Suprapubic skin (tissue), 4 donors: Measurements from ENCODE around the gene RBMS3. TPM values are rescaled to one million over a fixed set of nuclear protein-coding genes. Genes with fewer than 3 reads are reported as not detected.

Experiments used
- DNase-seq, 2 donors: peaks; one replicate each; pipeline ENCODE4 v3.0.0-alpha.2; 2019; ENCODE audit warnings: low spot score in 2 of 2
- H3K27ac ChIP-seq: fragments of 200-600 bp; sonication (generic); one replicate; pipeline ENCODE4 v1.5.1; 2019
- H3K27me3 ChIP-seq: fragments of 200-600 bp; sonication (generic); one replicate; pipeline ENCODE4 v1.5.1; 2019
- H3K36me3 ChIP-seq: fragments of 200-600 bp; sonication (generic); one replicate; pipeline ENCODE4 v1.5.1; 2019
- H3K4me1 ChIP-seq: fragments of 200-600 bp; sonication (generic); one replicate; pipeline ENCODE4 v1.5.1; 2019
- H3K4me3 ChIP-seq: fragments of 200-600 bp; sonication (generic); one replicate; pipeline ENCODE4 v1.5.1; 2019; ENCODE audit warnings: mild to moderate bottlenecking
- H3K9me3 ChIP-seq: fragments of 200-600 bp; sonication (generic); one replicate; pipeline ENCODE4 v1.5.1; 2019
- EP300 ChIP-seq: sonication (generic); formaldehyde crosslinking; IDR thresholded peaks from one replicate; pipeline ENCODE4 v1.6.1; 2017; ENCODE audit warnings: antibody characterized with exemption
- POLR2A ChIP-seq, 2 donors: fragments of 450-650 bp; IDR thresholded peaks; one replicate each; pipeline ENCODE4 v1.6.1; 2017; ENCODE audit warnings: antibody characterized with exemption in 2 of 2, mild to moderate bottlenecking in 2 of 2, moderate library complexity in 2 of 2
- POLR2AphosphoS5 ChIP-seq, 3 donors: sonication (generic); formaldehyde crosslinking; IDR thresholded peaks; one replicate each; pipeline ENCODE4 v1.6.1; 2017; ENCODE audit warnings: antibody characterized with exemption in 3 of 3
- WGBS: methylation state at CpG from one replicate; pipeline ENCODE4 v1.1.5; 2018; 5-methylcytosine and 5-hydroxymethylcytosine counted together
- total RNA-seq, 4 donors: library from RNA; depleted of rRNA; stranded (reverse); fragments of >200 nt; gene quantifications; one replicate each; pipeline ENCODE4 v1.1.0, GENCODE V29; 2016
- TF ChIP-seq, protein P1 (sequence below), 2 donors: fragments of 200-600 bp in 1 of 2; fragments of 450-650 bp in 1 of 2; sonication (generic) in 1 of 2; IDR thresholded peaks; one replicate each; pipeline ENCODE4 v1.5.1; 2016 to 2019; ENCODE audit warnings: antibody characterized with exemption in 2 of 2, mild to moderate bottlenecking in 1 of 2, moderate library complexity in 1 of 2

The RBMS3 gene
- total RNA-seq, 4 donors from 2014 or later, result 7.7 to 23.4 (median 11.9) TPM

DNA sequence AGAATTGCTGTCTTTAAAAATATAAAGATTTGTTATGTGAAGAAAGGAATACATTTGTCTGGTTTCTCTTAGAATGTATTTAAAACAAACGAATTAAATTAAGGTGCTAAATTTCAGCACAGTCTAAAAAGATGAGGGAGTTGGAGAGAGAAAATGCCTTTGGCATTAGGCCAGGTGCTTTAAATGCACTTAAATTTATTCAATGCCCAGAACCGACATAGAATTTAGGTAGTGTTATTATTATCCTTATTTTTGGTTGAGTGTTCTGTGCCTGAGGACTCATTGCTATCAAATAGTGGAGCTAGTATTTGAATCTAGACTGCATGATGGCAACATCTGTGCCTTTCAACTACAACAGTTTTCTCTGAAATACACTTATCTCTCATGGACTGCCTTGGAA lies 287.5 kb downstream of the RBMS3 start:
- DNase-seq, result no peak
- Histone ChIP-seq H3K4me3 (no peak overlapping the region), H3K4me1 (peaks cover 3% of the 10 kb centered on the region), H3K36me3 (no peaks in the 10 kb centered on the region), H3K27ac (no peak overlapping the region), H3K27me3 (no peaks in the 10 kb centered on the region), H3K9me3 (peaks cover 4% of the 10 kb centered on the region)
- WGBS, result 47% methylated on average over 2 of the region's 2 CpGs
- TF ChIP-seq EP300 (no peak), POLR2AphosphoS5 (IDR thresholded peaks at IDR 0.05) (no peak), POLR2A (IDR thresholded peaks at IDR 0.05) (no peak)
- TF ChIP-seq, protein P1, sequence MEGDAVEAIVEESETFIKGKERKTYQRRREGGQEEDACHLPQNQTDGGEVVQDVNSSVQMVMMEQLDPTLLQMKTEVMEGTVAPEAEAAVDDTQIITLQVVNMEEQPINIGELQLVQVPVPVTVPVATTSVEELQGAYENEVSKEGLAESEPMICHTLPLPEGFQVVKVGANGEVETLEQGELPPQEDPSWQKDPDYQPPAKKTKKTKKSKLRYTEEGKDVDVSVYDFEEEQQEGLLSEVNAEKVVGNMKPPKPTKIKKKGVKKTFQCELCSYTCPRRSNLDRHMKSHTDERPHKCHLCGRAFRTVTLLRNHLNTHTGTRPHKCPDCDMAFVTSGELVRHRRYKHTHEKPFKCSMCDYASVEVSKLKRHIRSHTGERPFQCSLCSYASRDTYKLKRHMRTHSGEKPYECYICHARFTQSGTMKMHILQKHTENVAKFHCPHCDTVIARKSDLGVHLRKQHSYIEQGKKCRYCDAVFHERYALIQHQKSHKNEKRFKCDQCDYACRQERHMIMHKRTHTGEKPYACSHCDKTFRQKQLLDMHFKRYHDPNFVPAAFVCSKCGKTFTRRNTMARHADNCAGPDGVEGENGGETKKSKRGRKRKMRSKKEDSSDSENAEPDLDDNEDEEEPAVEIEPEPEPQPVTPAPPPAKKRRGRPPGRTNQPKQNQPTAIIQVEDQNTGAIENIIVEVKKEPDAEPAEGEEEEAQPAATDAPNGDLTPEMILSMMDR (IDR thresholded peaks at IDR 0.05), result no peak

DNA sequence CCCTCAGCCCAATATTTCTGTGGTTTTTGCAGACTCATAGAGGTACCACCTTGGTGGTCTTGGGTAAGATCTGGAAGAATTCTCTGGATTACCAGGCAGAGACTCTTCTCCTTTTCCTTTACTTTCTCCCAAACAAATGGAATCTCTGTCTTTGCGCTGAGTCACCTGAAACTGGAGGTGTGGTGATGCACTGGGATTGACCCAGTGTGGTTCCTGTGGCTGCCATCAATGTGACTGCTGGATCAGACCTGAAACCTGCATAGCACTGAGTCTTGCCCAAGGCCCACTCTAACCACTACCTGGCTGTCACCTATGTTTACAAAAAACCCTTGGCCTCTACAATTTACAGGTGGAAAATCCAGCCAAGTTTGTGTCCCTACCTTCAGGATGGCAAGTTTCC lies 295.3 kb downstream of the RBMS3 start:
- TF ChIP-seq POLR2AphosphoS5 (IDR thresholded peaks at IDR 0.05) (no peak), EP300 (no peak), POLR2A (IDR thresholded peaks at IDR 0.05) (no peak)
- TF ChIP-seq, protein P1 (IDR thresholded peaks at IDR 0.05), result no peak
- no peak for DNase-seq
- H3K27me3 ChIP-seq, result no peaks in the 10 kb centered on the region
- no peaks in the 10 kb centered on the region for H3K36me3 ChIP-seq
- peaks cover 4% of the 10 kb centered on the region for H3K9me3 ChIP-seq
- no peak overlapping the region for H3K4me3 ChIP-seq
- WGBS, result 100% methylated on average over 1 of the region's 1 CpG
- H3K27ac ChIP-seq, result no peak overlapping the region
- no peaks in the 10 kb centered on the region for H3K4me1 ChIP-seq

DNA sequence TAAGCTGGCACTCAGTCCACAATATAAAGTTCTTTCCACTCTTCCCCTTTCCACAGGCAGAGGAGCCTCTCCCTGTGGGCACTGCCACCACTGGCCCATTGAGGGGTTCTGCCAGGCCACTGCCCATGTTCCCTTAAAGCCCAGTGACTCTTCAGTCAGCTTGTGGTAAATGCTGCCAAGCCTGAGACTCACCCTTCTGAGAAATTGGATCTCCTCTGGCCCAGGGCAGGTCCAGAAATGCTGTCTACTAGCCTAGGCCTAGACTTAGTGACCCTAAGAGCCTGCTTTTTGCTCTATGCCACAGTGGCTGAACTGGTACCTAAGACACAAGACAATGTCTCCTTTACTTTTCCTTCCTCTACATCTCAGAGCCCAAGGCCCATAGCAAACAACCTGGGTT lies 295.8 kb downstream of the RBMS3 start:
- no peak for DNase-seq
- Histone ChIP-seq H3K27ac (no peak overlapping the region), H3K27me3 (no peaks in the 10 kb centered on the region), H3K9me3 (peaks cover 1% of the 10 kb centered on the region), H3K36me3 (no peaks in the 10 kb centered on the region), H3K4me3 (no peak overlapping the region), H3K4me1 (no peaks in the 10 kb centered on the region)
- TF ChIP-seq POLR2AphosphoS5 (IDR thresholded peaks at IDR 0.05) (no peak), POLR2A (IDR thresholded peaks at IDR 0.05) (no peak), EP300 (no peak)
- TF ChIP-seq, protein P1 (IDR thresholded peaks at IDR 0.05), result no peak

DNA sequence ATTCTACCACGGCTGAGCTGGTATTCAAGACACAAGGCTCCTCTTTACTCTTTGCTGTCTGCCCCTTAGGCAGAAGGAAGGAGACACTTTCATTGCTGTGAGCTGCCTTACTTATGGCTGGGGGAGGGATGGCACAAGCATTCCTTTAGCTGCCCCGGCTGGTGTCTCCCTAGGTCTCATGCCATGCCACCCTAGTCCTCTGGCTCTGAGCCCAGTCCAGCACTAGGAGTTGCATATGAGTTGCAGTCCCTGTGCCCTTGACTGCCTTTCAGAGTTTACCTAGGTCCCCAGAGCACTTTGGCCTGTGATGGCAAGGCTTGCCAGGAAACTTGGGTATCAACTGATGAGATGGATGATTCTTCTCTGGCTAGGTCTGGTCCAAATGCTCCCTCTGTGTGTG lies 296.4 kb downstream of the RBMS3 start:
- H3K36me3 ChIP-seq, result no peaks in the 10 kb centered on the region
- no peaks in the 10 kb centered on the region for H3K27me3 ChIP-seq
- H3K4me1 ChIP-seq, result no peaks in the 10 kb centered on the region
- no peak for TF ChIP-seq POLR2A (IDR thresholded peaks at IDR 0.05)
- no peak for DNase-seq
- H3K27ac ChIP-seq, result no peak overlapping the region
- H3K4me3 ChIP-seq, result no peak overlapping the region
- H3K9me3 ChIP-seq, result no peaks in the 10 kb centered on the region
- WGBS, result 76% methylated on average over 2 of the region's 2 CpGs

DNA sequence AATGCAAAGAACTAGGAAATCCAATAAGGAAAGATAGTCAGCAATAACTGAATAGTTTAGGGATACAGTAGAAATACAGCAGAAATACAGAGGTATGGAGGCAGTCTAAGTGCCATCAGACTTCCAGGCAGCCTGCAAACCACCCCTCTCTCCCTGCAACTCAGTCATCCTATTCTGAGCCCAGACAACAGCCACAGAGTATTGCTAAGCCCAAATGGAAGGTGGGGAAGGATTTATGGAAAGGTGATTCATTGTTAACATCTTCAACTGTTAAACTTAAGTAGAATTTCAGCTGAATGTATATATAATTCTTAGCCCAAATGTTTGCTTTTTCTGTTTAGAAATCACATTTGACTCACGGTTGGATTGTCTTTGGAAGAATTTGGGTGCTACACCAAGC lies 300.4 kb downstream of the RBMS3 start:
- WGBS, result 85% methylated on average over 1 of the region's 1 CpG
- TF ChIP-seq EP300 (no peak), POLR2A (IDR thresholded peaks at IDR 0.05) (no peak), POLR2AphosphoS5 (IDR thresholded peaks at IDR 0.05) (no peak)
- TF ChIP-seq, protein P1 (IDR thresholded peaks at IDR 0.05), result no peak
- no peaks in the 10 kb centered on the region for H3K9me3 ChIP-seq
- H3K4me3 ChIP-seq, result no peak overlapping the region
- H3K36me3 ChIP-seq, result no peaks in the 10 kb centered on the region
- H3K27ac ChIP-seq, result no peak overlapping the region
- no peaks in the 10 kb centered on the region for H3K4me1 ChIP-seq
- DNase-seq, result no peak
- no peaks in the 10 kb centered on the region for H3K27me3 ChIP-seq

DNA sequence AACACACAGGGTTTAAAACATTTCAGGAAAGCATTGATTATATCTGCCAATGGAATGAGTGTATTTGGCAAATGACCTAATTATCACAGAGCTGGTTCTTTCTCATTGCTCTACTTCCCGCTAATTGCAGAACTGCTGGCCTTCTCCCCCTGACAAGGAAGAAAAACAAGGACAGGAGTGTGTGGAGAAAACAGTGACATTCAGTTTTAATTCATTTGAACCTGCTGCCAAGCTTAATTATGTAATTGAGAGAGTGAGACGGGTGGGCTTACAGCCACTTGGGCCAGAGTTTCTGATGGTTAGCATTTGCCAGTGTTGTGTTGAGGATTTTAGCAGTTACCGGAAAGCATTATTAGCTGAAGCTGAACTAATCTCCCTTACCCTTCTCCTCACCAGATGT lies 301.4 kb downstream of the RBMS3 start:
- Histone ChIP-seq H3K27ac (no peak overlapping the region), H3K36me3 (no peaks in the 10 kb centered on the region), H3K4me1 (no peaks in the 10 kb centered on the region), H3K27me3 (no peaks in the 10 kb centered on the region), H3K4me3 (no peak overlapping the region), H3K9me3 (no peaks in the 10 kb centered on the region)
- 53% methylated on average over 3 of the region's 3 CpGs for WGBS
- DNase-seq, result no peak
- TF ChIP-seq POLR2AphosphoS5 (IDR thresholded peaks at IDR 0.05), result no peak
- no peak for TF ChIP-seq EP300
- TF ChIP-seq, protein P1 (IDR thresholded peaks at IDR 0.05), result no peak
- TF ChIP-seq POLR2A (IDR thresholded peaks at IDR 0.05), result no peak
